HG02763 (cell line): ENCODE results near the gene KAZN.
"Not testable (repeated sequence)": the region's sequence is repeated elsewhere in the genome, so short reads cannot be mapped to it uniquely, and the experiment has no call there.

ENCODE experiments used
- ATAC-seq: cut with Tn5 transposase; IDR thresholded peaks from one replicate; pipeline ENCODE4 v1.9.1; 2021; ENCODE audit warnings: mild to moderate bottlenecking, moderate library complexity; ENCODE audit not compliant: unreplicated experiment

The KAZN gene

GRCh38 chr1:15039017-15039648 is 440.6 kb downstream of the KAZN start:
- no peak for ATAC-seq

- no peak for ATAC-seq
Observed at GRCh38 chr1:15039901-15040300, 441.4 kb downstream of the KAZN start.

- ATAC-seq, result not testable (repeated sequence)
Observed at GRCh38 chr1:15040685-15041084, 442.2 kb downstream of the KAZN start.

GRCh38 chr1:15042866-15043265 is 444.4 kb downstream of the KAZN start:
- no peak for ATAC-seq

- no peak for ATAC-seq
Observed at GRCh38 chr1:15043934-15044333, 445.4 kb downstream of the KAZN start.

GRCh38 chr1:15045123-15045522 is 446.6 kb downstream of the KAZN start:
- ATAC-seq, result no peak

GRCh38 chr1:15046487-15047165 is 448.1 kb downstream of the KAZN start:
- no peak for ATAC-seq

GRCh38 chr1:15047237-15047636 is 448.8 kb downstream of the KAZN start:
- no peak for ATAC-seq

GRCh38 chr1:15048437-15048980 is 450.0 kb downstream of the KAZN start:
- no peak for ATAC-seq

GRCh38 chr1:15049067-15049466 is 450.6 kb downstream of the KAZN start:
- ATAC-seq, result no peak

GRCh38 chr1:15051882-15052528 is 453.5 kb downstream of the KAZN start:
- ATAC-seq, result no peak

- ATAC-seq, result no peak
Observed at GRCh38 chr1:15053153-15053552, 454.7 kb downstream of the KAZN start.

GRCh38 chr1:15055736-15056415 is 457.4 kb downstream of the KAZN start:
- ATAC-seq, result no peak

GRCh38 chr1:15056515-15057285 is 458.2 kb downstream of the KAZN start:
- ATAC-seq, result no peak

- ATAC-seq, result no peak
Observed at GRCh38 chr1:15057834-15058233, 459.3 kb downstream of the KAZN start.

GRCh38 chr1:15058261-15058660 is 459.8 kb downstream of the KAZN start:
- no peak for ATAC-seq

- ATAC-seq, result no peak
Observed at GRCh38 chr1:15060104-15060503, 461.6 kb downstream of the KAZN start.

- no peak for ATAC-seq
Observed at GRCh38 chr1:15062479-15063099, 464.1 kb downstream of the KAZN start.

- no peak for ATAC-seq
Observed at GRCh38 chr1:15063346-15063745, 464.9 kb downstream of the KAZN start.

- no peak for ATAC-seq
Observed at GRCh38 chr1:15063783-15064182, 465.3 kb downstream of the KAZN start.
